ENCODE results near the gene TNS3.

GRCh38 chr7:47328392-47329319 lies 253.3 kb downstream of the TNS3 start:
- TF ChIP-seq POLR2AphosphoS5 (IDR thresholded peaks at IDR 0.05; ENCODE audit: low read depth, low read length) (no peak), REST (IDR thresholded peaks at IDR 0.05; ENCODE audit: insufficient read depth in 1 of 2, low read depth in 2 of 2, low read length in 1 of 2) (no peak), CTCF (IDR thresholded peaks at IDR 0.05) (no peak)
